NCI-H1092 treated with DMSO at 0.1 percent for 48 hours (cell line): ENCODE data around the gene TBC1D24.

Experiments used
- DNase-seq: peaks from one replicate; lab custom pipeline; 2025; lab: John Stamatoyannopoulos, UW

The TBC1D24 gene

GRCh38 chr16:2482708-2483534, 8.0 kb downstream of the TBC1D24 start:
- peak; percentile 90 for DNase-seq

GRCh38 chr16:2483939-2484897, 9.3 kb downstream of the TBC1D24 start:
- DNase-seq, result no peak

- no peak for DNase-seq
Observed at GRCh38 chr16:2484898-2485508, 10.1 kb downstream of the TBC1D24 start.

GRCh38 chr16:2485811-2486507, 11.0 kb downstream of the TBC1D24 start:
- no peak for DNase-seq

- DNase-seq, result peak; percentile 41
Observed at GRCh38 chr16:2486645-2487516, 12.0 kb downstream of the TBC1D24 start.

GRCh38 chr16:2487517-2487842, 12.6 kb downstream of the TBC1D24 start:
- no peak for DNase-seq

GRCh38 chr16:2487903-2488531, 13.1 kb downstream of the TBC1D24 start:
- DNase-seq, result no peak

- DNase-seq, result peak; percentile 45
Observed at GRCh38 chr16:2489581-2489980, 14.7 kb downstream of the TBC1D24 start.

GRCh38 chr16:2490190-2491105, 15.5 kb downstream of the TBC1D24 start:
- peak; percentile 91 for DNase-seq

GRCh38 chr16:2492292-2492691, 17.4 kb downstream of the TBC1D24 start:
- DNase-seq, result no peak

- no peak for DNase-seq
Observed at GRCh38 chr16:2493605-2494004, 18.7 kb downstream of the TBC1D24 start.

GRCh38 chr16:2494616-2495015, 19.7 kb downstream of the TBC1D24 start:
- no peak for DNase-seq

- DNase-seq, result no peak
Observed at GRCh38 chr16:2495041-2495440, 20.1 kb downstream of the TBC1D24 start.

GRCh38 chr16:2496223-2497115, 21.5 kb downstream of the TBC1D24 start:
- DNase-seq, result no peak

GRCh38 chr16:2497116-2497630, 22.2 kb downstream of the TBC1D24 start:
- DNase-seq, result peak; percentile 75

- no peak for DNase-seq
Observed at GRCh38 chr16:2497695-2498484, 23.0 kb downstream of the TBC1D24 start.
